SH-SY5Y (cell line): ENCODE results near the gene ALPK3.

Experiments used
- GATA2 ChIP-seq: IDR thresholded peaks from 2 replicates; pipeline ENCODE4 v1.6.1; 2011; ENCODE audit warnings: mild to moderate bottlenecking, low read depth, low read length
- GATA3 ChIP-seq: IDR thresholded peaks from 2 replicates; pipeline ENCODE4 v1.6.1; 2011; ENCODE audit warnings: low read depth, mild to moderate bottlenecking, low read length, moderate library complexity

DNA sequence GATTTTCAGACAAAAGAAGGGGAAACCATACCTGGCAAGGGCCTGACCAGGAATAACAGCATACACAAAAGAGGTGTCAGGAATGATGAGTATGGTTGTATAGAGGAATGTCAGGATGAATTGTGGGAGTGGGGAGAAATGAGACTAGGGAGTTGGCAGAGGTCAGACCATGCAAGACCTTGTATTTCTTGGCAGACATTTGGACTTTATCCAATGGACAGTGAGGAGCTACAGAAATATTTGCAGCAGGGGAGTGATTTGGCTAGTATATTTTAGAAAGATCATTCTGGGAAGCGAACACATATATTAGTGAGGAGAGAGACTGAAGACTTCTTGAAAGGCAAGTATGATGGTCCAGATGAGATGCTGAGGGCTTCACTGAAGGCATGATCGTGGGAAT lies 25.4 kb upstream of the ALPK3 start:
- no peak for TF ChIP-seq GATA2
- no peak for TF ChIP-seq GATA3
